Measurements from ENCODE around the gene HLTF.

- TF ChIP-seq CTCF (IDR thresholded peaks at IDR 0.05 in 8 of 11, conservative IDR thresholded peaks at IDR 0.05 in 3 of 11) = no peak
- TF ChIP-seq POLR2A (IDR thresholded peaks at IDR 0.05) = no peak
These were observed 18.2 kb upstream of the HLTF start for GRCh38 chr3:149104484-149104883.
